H1 (cell line): ENCODE results near the gene HACD3. TPM values are rescaled to one million over a fixed set of nuclear protein-coding genes. Genes with fewer than 3 reads are reported as not detected.

Experiments
- CTCF ChIA-PET: fragments of 300-600 bp; sonication (Branson Sonifier 250); formaldehyde crosslinking; loops from one replicate; lab custom pipeline; 2021; ENCODE audit not compliant: partially characterized antibody; lab: Charles Lee
- POLR2A ChIA-PET: fragments of 300-600 bp; sonication (Branson Sonifier 250); formaldehyde crosslinking; loops from one replicate; lab custom pipeline; 2021; ENCODE audit warnings: inconsistent platforms; ENCODE audit not compliant: partially characterized antibody; lab: Charles Lee
- DNase-seq, 2 experiments: peaks; one replicate each; pipeline versions ENCODE4 v3.0.0 to v3.0.0-alpha.2; 2010 to 2022; ENCODE audit warnings: low spot score in 2 of 2, low read depth in 1 of 2, mixed read lengths in 1 of 2
- FAIRE-seq: peaks from 2 replicates; lab custom pipeline; 2011; peaks lifted over from hg19 to GRCh38; lab: Jason Lieb, UNC
- H2AFZ ChIP-seq: 2 replicates; pipeline ENCODE4 v1.8.1; 2012; ENCODE audit warnings: low read length, inconsistent platforms
- H2AK5ac ChIP-seq: 2 replicates; pipeline ENCODE4 v1.6.1; 2013; ENCODE audit warnings: low read depth, low read length
- H2BK120ac ChIP-seq: replicated peaks from 2 replicates; pipeline ENCODE3; 2013; ENCODE audit warnings: low read depth, low read length, inconsistent platforms
- H2BK12ac ChIP-seq: 2 replicates; pipeline ENCODE4 v1.6.1; 2013; ENCODE audit warnings: low read depth, low read length
- H2BK15ac ChIP-seq: 2 replicates; pipeline ENCODE4 v1.6.1; 2013; ENCODE audit warnings: low read length
- H2BK20ac ChIP-seq: 2 replicates; pipeline ENCODE4 v1.6.1; 2013; ENCODE audit warnings: low read length
- H2BK5ac ChIP-seq: 2 replicates; pipeline ENCODE4 v1.6.1; 2013; ENCODE audit warnings: low read depth, low read length
- H3K14ac ChIP-seq: 2 replicates; pipeline ENCODE4 v1.6.1; 2013; ENCODE audit warnings: inconsistent platforms; ENCODE audit not compliant: insufficient read length
- H3K18ac ChIP-seq: 2 replicates; pipeline ENCODE4 v1.6.1; 2013; ENCODE audit warnings: low read length; ENCODE audit errors: extremely low read depth
- H3K23ac ChIP-seq: 2 replicates; pipeline ENCODE4 v1.6.1; 2013; ENCODE audit warnings: inconsistent platforms; ENCODE audit not compliant: insufficient read length
- H3K23me2 ChIP-seq: 2 replicates; pipeline ENCODE4 v1.6.1; 2013; ENCODE audit warnings: low read depth, low read length
- H3K27ac ChIP-seq: 2 replicates; pipeline ENCODE4 v1.6.1; 2011; ENCODE audit warnings: low read depth, low read length, inconsistent platforms
- H3K27me3 ChIP-seq, 4 experiments: replicated peaks in 1 of 4; 1 replicate in 1 of 4; 2 replicates in 3 of 4; pipeline versions ENCODE4 v1.6.1 to v1.8.1; 2011 to 2013; ENCODE audit warnings: low read length in 3 of 4, mild to moderate bottlenecking in 3 of 4, inconsistent platforms in 2 of 4, mixed read lengths in 2 of 4, moderate library complexity in 1 of 4; ENCODE audit not compliant: control insufficient read depth in 3 of 4, insufficient read depth in 3 of 4; ENCODE audit errors: extremely low read depth in 1 of 4
- H3K36me3 ChIP-seq, 4 experiments: 2 replicates each; pipeline versions ENCODE4 v1.6.1 to v1.8.1; 2011 to 2013; ENCODE audit warnings: mild to moderate bottlenecking in 4 of 4, low read length in 3 of 4, moderate library complexity in 2 of 4, control low read depth in 1 of 4, inconsistent platforms in 1 of 4; ENCODE audit not compliant: insufficient read depth in 4 of 4, control insufficient read depth in 2 of 4
- H3K4ac ChIP-seq: replicated peaks from 2 replicates; pipeline ENCODE3; 2013; ENCODE audit warnings: low read length, low read depth, mixed read lengths, inconsistent platforms; ENCODE audit not compliant: insufficient read length
- H3K4me1 ChIP-seq, 4 experiments: replicated peaks in 1 of 4; 1 replicate in 1 of 4; 2 replicates in 3 of 4; pipeline versions ENCODE4 v1.6.1 to v1.8.1; 2011 to 2013; ENCODE audit warnings: low read length in 3 of 4, inconsistent platforms in 2 of 4, mixed read lengths in 1 of 4; ENCODE audit not compliant: insufficient read depth in 4 of 4, control insufficient read depth in 3 of 4
- H3K4me2 ChIP-seq, 2 experiments: 2 replicates each; pipeline versions ENCODE4 v1.6.1 to v1.8.1; 2011 to 2013; ENCODE audit warnings: low read depth in 2 of 2, low read length in 2 of 2, control low read depth in 1 of 2, inconsistent platforms in 1 of 2, mild to moderate bottlenecking in 1 of 2; ENCODE audit not compliant: insufficient read depth in 1 of 2
- H3K4me3 ChIP-seq, 4 experiments: fragments of 200-600, 300-600 bp in 1 of 4; sonication (generic), shearing (Covaris generic), sonication (Bioruptor Twin) in 1 of 4; 2 replicates each; pipeline versions ENCODE4 v1.5.1 to v1.8.1; 2011 to 2016; ENCODE audit warnings: low read length in 4 of 4, low read depth in 3 of 4, control low read depth in 2 of 4, inconsistent platforms in 2 of 4, mild to moderate bottlenecking in 2 of 4, mixed read lengths in 1 of 4, moderate library complexity in 1 of 4; ENCODE audit not compliant: insufficient read depth in 2 of 4; ENCODE audit errors: extremely low read depth in 1 of 4
- H3K56ac ChIP-seq: replicated peaks from 2 replicates; pipeline ENCODE3; 2013; ENCODE audit warnings: low read depth, mild to moderate bottlenecking, mixed read lengths, low read length, inconsistent platforms; ENCODE audit not compliant: insufficient read length
- H3K79me1 ChIP-seq: 2 replicates; pipeline ENCODE4 v1.6.1; 2013; ENCODE audit warnings: low read depth, low read length, control low read depth
- H3K79me2 ChIP-seq, 2 experiments: 2 replicates each; pipeline versions ENCODE4 v1.6.1 to v1.8.1; 2012 to 2013; ENCODE audit warnings: low read length in 2 of 2, mild to moderate bottlenecking in 2 of 2, inconsistent platforms in 1 of 2; ENCODE audit not compliant: insufficient read depth in 2 of 2, control insufficient read depth in 1 of 2
- H3K9ac ChIP-seq, 4 experiments: replicated peaks in 1 of 4; 1 replicate in 1 of 4; 2 replicates in 3 of 4; pipeline versions ENCODE4 v1.6.1 to v1.8.1; 2011 to 2013; ENCODE audit warnings: low read depth in 3 of 4, low read length in 3 of 4, control low read depth in 2 of 4, mild to moderate bottlenecking in 2 of 4, moderate library complexity in 2 of 4, inconsistent platforms in 1 of 4; ENCODE audit errors: extremely low read depth in 1 of 4
- H3K9me3 ChIP-seq, 2 experiments: 2 replicates each; pipeline versions ENCODE4 v1.6.1 to v1.8.1; 2012 to 2013; ENCODE audit warnings: mild to moderate bottlenecking in 2 of 2, moderate library complexity in 2 of 2, control low read depth in 1 of 2, inconsistent platforms in 1 of 2, low read depth in 1 of 2, low read length in 1 of 2, mixed read lengths in 1 of 2; ENCODE audit not compliant: insufficient read depth in 2 of 2
- H4K20me1 ChIP-seq, 2 experiments: replicated peaks in 1 of 2; 2 replicates each; pipeline versions ENCODE3 to v1.8.1; 2011 to 2013; ENCODE audit warnings: inconsistent platforms in 2 of 2, low read length in 2 of 2, mild to moderate bottlenecking in 1 of 2; ENCODE audit not compliant: insufficient read depth in 2 of 2, control insufficient read depth in 1 of 2
- H4K5ac ChIP-seq: 2 replicates; pipeline ENCODE4 v1.6.1; 2013; ENCODE audit warnings: low read length, low read depth, mixed read lengths, inconsistent platforms; ENCODE audit not compliant: insufficient read length
- H4K8ac ChIP-seq: 2 replicates; pipeline ENCODE4 v1.8.0; 2013; ENCODE audit warnings: mild to moderate bottlenecking, moderate library complexity, low read length, inconsistent platforms; ENCODE audit not compliant: insufficient read depth; ENCODE audit errors: extremely low read depth
- H4K91ac ChIP-seq: replicated peaks from 2 replicates; pipeline ENCODE3; 2013; ENCODE audit warnings: low read length, mixed read lengths, inconsistent platforms; ENCODE audit not compliant: insufficient read length
- BRCA1 ChIP-seq: IDR thresholded peaks from 2 replicates; pipeline ENCODE4 v1.6.1; 2012; ENCODE audit warnings: low read depth, low read length, improper control_type of control experiment
- EP300 ChIP-seq, 2 experiments: IDR thresholded peaks; 1 replicate in 1 of 2; 2 replicates in 1 of 2; pipeline ENCODE4 v1.6.1; 2011 to 2012; ENCODE audit warnings: low read depth in 2 of 2, low read length in 2 of 2, mild to moderate bottlenecking in 2 of 2, borderline replicate concordance in 1 of 2, inconsistent platforms in 1 of 2, moderate library complexity in 1 of 2
- HDAC2 ChIP-seq, 2 experiments: fragments of 300-600 bp in 1 of 2; sonication (generic) in 1 of 2; IDR thresholded peaks; 2 replicates each; pipeline ENCODE4 v1.6.1; 2011 to 2012; ENCODE audit warnings: low read depth in 2 of 2, low read length in 2 of 2, mild to moderate bottlenecking in 2 of 2, moderate library complexity in 2 of 2, borderline replicate concordance in 1 of 2, inconsistent platforms in 1 of 2
- TAF1 ChIP-seq: IDR thresholded peaks from 2 replicates; pipeline ENCODE4 v1.6.1; 2011; ENCODE audit warnings: mild to moderate bottlenecking, low read depth, low read length
- WGBS, 2 experiments: shearing (Covaris generic) in 1 of 2; methylation state at CpG; one replicate each; pipeline versions ENCODE4 v1.1.6 to v1.1.7; 2013 to 2015; ENCODE audit warnings: low lambda C conversion rate in 2 of 2, mixed read lengths in 2 of 2, inconsistent platforms in 1 of 2, low coverage in 1 of 2, missing lambda C conversion rate in 1 of 2; ENCODE audit not compliant: insufficient replicate concordance in 2 of 2, insufficient coverage in 1 of 2, insufficient read length in 1 of 2; ENCODE audit errors: extremely low coverage in 1 of 2, missing lambda C conversion rate in 1 of 2; 5-methylcytosine and 5-hydroxymethylcytosine counted together
- polyA plus RNA-seq, 7 experiments: library from polyadenylated mRNA; depleted of rRNA in 3 of 7; stranded (reverse) in 5 of 7; unstranded in 2 of 7; fragments of >200 nt in 5 of 7; fragments of 200-250 nt in 2 of 7; gene quantifications; 1 replicate in 5 of 7; 2 replicates in 1 of 7; 4 replicates in 1 of 7; pipeline versions ENCODE4 v1.2.1 to v1.2.3, GENCODE V29; 2011 to 2013; ENCODE audit warnings: missing spikeins in 2 of 7, mixed read lengths in 2 of 7
- total RNA-seq: library from RNA; stranded (reverse); fragmentation: NEBNext Ultra II Directional; extraction: Animal tissue kit (Norgen Biotek cat#: 25700); gene quantifications from 2 replicates; pipeline ENCODE4 v1.2.1, GENCODE V29; 2021

The HACD3 gene
- total and polyA plus RNA-seq, 2 of the 8 experiments (the other 6 are each of a cell fraction or from before 2014, with no cell fraction given) = 78.8 to 120 TPM

DNA sequence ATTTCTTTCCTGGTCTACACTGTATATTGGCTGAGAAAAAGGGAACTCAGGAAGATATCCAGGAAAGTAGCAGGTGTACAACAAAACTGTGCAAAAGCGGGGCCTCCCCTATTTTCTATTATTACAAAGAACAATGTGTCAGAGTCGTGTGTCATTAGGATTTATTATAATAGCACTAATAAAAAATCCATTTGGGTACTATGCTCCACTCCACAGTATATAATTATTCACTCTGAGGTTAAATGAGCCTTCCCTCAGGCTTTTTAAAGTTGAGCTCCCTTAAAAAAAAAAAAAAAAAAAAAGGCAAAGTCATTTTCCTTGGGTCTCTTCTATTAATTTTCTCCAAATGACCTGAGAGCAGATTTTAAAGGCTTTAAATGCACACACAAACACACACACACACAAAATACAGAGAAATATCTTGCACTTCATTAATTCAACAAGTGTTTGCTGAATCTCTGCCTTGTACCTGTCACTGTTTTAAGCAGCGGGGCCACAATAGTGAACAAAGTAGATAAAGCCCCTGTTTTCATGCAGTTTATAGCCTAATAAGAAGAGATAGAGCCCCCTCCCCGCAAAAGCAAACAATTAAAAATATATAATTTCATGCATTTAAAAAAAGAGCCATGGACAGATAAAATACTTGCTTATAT, 11.5 kb upstream of the HACD3 start:
- Histone ChIP-seq H3K79me1 (peaks cover 6% of the 10 kb centered on the region), H3K9ac (no peak overlapping the region), H2AK5ac (no peak overlapping the region), H3K4ac (no peak overlapping the region), H2BK15ac (no peak overlapping the region), H3K14ac (no peak overlapping the region), H3K4me1 (peaks cover 1 to 3% (median 2%) of the 10 kb centered on the region in 4 experiments; a peak in 5 of 7 replicates), H3K79me2 (peaks cover 7 to 30% of the 10 kb centered on the region in 2 experiments), H2BK5ac (no peak overlapping the region), H3K4me3 (no peak overlapping the region), H3K18ac (no peak overlapping the region), H3K9me3 (no peaks in the 10 kb centered on the region), H3K27ac (no peak overlapping the region), H4K8ac (no peak overlapping the region), H3K23me2 (0 out of 2 replicates have a peak, but pooled peaks cover 2% of the 10 kb centered on the region), H3K23ac (no peak overlapping the region), H4K91ac (no peak overlapping the region), H3K4me2 (no peak overlapping the region), H2BK12ac (no peak overlapping the region), H4K20me1 (peaks cover 1 to 3% of the 10 kb centered on the region in 2 experiments), H2BK120ac (no peak overlapping the region), H3K56ac (no peak overlapping the region), H4K5ac (no peak overlapping the region), H3K27me3 (no peaks in the 10 kb centered on the region), H2BK20ac (no peak overlapping the region), H2AFZ (no peak overlapping the region), H3K36me3 (peaks cover 0 to 2% (median 0%) of the 10 kb centered on the region in 4 experiments; a peak in 2 of 8 replicates)
- ChIA-PET CTCF (interaction anchor here (0.6 to 1.3 kb wide), 4 partner anchors 17 to 749 kb away, joined by 3 read pairs; no protein-coding TSS in a partner anchor), POLR2A (interaction anchor here (0.6 to 3.0 kb wide), 3 partner anchors 9 to 101 kb away, joined by 3 to 9 read pairs (median 3); no protein-coding TSS in a partner anchor)
- 87% methylated on average over 4 of the region's 4 CpGs; no CpG with 5 or more reads in 1 of the 2 experiments for WGBS, 2 experiments
- TF ChIP-seq HDAC2 (IDR thresholded peaks at IDR 0.05; ENCODE audit: borderline replicate concordance in 1 of 2, low read depth in 2 of 2, low read length in 2 of 2) (no peak), TAF1 (no peak), EP300 (IDR thresholded peaks at IDR 0.05; ENCODE audit: borderline replicate concordance in 1 of 2, low read depth in 2 of 2, low read length in 2 of 2) (no peak), BRCA1 (no peak)
- FAIRE-seq (no peak), DNase-seq (no peak)
